Lower lobe of right lung (tissue), 2 donors: ENCODE results near the gene PHTF1. TPM values are rescaled to one million over a fixed set of nuclear protein-coding genes. Genes with fewer than 3 reads are reported as not detected.

Source experiments
- ATAC-seq, 2 donors: fragments of 200-7000 bp; cut with Tn5 transposase; one replicate each; pipeline ENCODE4 v1.9.1; 2020 to 2022; ENCODE audit warnings: mild to moderate bottlenecking in 2 of 2, moderate library complexity in 2 of 2
- DNase-seq: peaks from one replicate; pipeline ENCODE4 v3.0.0-alpha.2; 2020
- H3K27ac ChIP-seq: fragments of 200-600 bp; one replicate; pipeline ENCODE4 v1.8.0; 2022
- H3K27me3 ChIP-seq: fragments of 200-600 bp; one replicate; pipeline ENCODE4 v1.8.0; 2022; ENCODE audit warnings: low read depth
- H3K36me3 ChIP-seq: fragments of 200-600 bp; one replicate; pipeline ENCODE4 v1.8.0; 2022; ENCODE audit warnings: mild to moderate bottlenecking
- H3K4me1 ChIP-seq: fragments of 200-600 bp; one replicate; pipeline ENCODE4 v1.8.0; 2022
- H3K4me3 ChIP-seq: fragments of 200-600 bp; one replicate; pipeline ENCODE4 v1.8.0; 2022; ENCODE audit warnings: mild to moderate bottlenecking
- H3K9me3 ChIP-seq: fragments of 200-600 bp; one replicate; pipeline ENCODE4 v1.8.0; 2022
- intact Hi-C: fragments of 100-400 bp; cut with DNase I; formaldehyde crosslinking; loops from one replicate; pipeline ENCODE4 v1.11.0; 2022
- total RNA-seq: library from RNA; stranded (reverse); fragmentation: NEBNext Ultra II Directional; extraction: Animal tissue kit (Norgen Biotek cat#: 25700); gene quantifications from one replicate; pipeline ENCODE4 v1.2.1, GENCODE V29; 2021
- TF ChIP-seq, protein P1 (sequence below): fragments of 200-600 bp; IDR thresholded peaks from one replicate; pipeline ENCODE4 v1.8.0; 2022; ENCODE audit warnings: antibody characterized with exemption, mild to moderate bottlenecking
- donor health status: DM: no; HTN: yes; CAD: no; lungs with severe emphysema.

The PHTF1 gene
- total RNA-seq, 1 donor from 2014 or later = 18.3 TPM

DNA sequence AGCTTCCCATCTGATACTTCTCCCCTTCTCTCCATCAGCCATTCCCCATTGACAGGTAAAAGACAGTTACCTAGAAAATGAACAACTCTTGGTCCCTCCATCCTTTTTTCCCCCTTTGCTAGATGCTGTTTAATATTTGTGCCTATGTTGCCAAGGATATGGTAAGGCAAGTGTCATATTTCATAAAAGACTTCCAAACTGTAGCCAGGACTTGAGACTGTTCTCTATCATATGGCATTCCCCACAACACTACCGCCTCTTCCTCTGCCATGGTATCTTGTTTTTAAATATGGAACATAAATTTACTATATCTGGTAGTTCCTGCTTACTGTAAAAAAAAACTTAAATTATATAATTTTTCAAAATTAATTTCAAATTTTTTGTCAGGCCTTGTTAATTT lies 97.2 kb downstream of the PHTF1 start:
- H3K4me1 ChIP-seq = no peaks in the 10 kb centered on the region
- no peaks in the 10 kb centered on the region for H3K9me3 ChIP-seq
- H3K27me3 ChIP-seq = no peaks in the 10 kb centered on the region
- intact Hi-C loops = no loop called here
- no peak overlapping the region for H3K4me3 ChIP-seq
- no peak overlapping the region for H3K27ac ChIP-seq
- TF ChIP-seq, protein P1, sequence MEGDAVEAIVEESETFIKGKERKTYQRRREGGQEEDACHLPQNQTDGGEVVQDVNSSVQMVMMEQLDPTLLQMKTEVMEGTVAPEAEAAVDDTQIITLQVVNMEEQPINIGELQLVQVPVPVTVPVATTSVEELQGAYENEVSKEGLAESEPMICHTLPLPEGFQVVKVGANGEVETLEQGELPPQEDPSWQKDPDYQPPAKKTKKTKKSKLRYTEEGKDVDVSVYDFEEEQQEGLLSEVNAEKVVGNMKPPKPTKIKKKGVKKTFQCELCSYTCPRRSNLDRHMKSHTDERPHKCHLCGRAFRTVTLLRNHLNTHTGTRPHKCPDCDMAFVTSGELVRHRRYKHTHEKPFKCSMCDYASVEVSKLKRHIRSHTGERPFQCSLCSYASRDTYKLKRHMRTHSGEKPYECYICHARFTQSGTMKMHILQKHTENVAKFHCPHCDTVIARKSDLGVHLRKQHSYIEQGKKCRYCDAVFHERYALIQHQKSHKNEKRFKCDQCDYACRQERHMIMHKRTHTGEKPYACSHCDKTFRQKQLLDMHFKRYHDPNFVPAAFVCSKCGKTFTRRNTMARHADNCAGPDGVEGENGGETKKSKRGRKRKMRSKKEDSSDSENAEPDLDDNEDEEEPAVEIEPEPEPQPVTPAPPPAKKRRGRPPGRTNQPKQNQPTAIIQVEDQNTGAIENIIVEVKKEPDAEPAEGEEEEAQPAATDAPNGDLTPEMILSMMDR = no peak
- peaks cover 19% of the 10 kb centered on the region for H3K36me3 ChIP-seq
- ATAC-seq = no peak
- DNase-seq = no peak

DNA sequence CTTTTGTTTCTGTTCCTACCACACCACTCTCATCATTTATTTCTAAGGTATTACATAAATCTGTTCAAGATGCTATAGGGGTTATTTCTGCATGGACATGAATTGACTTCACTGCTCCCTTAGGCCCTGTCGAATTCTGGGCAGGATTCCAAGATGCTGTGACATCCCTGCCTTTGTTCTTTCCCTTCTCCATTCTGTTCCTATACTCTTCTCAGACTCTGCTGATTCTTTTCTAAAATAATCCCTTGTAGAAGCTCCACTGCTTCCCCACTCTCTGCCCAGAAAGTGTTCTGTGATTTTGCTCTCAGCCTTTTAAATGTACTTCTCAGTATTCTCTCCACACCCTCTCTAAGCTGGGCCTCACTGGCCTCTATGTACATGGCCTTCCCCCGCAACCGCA lies 99.2 kb downstream of the PHTF1 start:
- H3K9me3 ChIP-seq = no peaks in the 10 kb centered on the region
- H3K27ac ChIP-seq = no peak overlapping the region
- ATAC-seq (no peak), DNase-seq (no peak)
- H3K4me1 ChIP-seq = no peaks in the 10 kb centered on the region
- no peak overlapping the region for H3K4me3 ChIP-seq
- intact Hi-C loops = no loop called here
- TF ChIP-seq, protein P1 = no peak
- H3K36me3 ChIP-seq = peaks cover 9% of the 10 kb centered on the region
- no peaks in the 10 kb centered on the region for H3K27me3 ChIP-seq

DNA sequence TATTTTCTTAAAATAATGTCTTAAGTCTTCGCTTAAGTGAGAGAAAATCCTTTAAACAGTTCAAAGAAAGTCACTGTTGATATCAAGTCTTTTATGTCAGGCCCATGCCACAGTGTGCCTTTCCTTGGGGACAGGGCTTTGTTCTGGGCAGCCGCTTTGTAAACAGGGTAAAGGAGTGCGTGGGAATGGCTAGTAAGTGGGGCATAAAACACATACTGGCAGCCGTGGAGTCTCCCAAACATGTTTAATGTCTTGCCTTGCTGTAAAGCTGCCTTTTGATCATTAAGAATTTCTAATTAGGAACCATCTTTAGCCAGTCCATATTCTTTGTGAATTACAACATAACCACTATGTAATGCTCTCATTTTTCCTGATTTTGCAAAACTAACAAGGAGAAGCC lies 99.7 kb downstream of the PHTF1 start:
- intact Hi-C loops = no loop called here
- peak overlapping the region; percentile 3 for H3K27ac ChIP-seq
- TF ChIP-seq, protein P1 = no peak

DNA sequence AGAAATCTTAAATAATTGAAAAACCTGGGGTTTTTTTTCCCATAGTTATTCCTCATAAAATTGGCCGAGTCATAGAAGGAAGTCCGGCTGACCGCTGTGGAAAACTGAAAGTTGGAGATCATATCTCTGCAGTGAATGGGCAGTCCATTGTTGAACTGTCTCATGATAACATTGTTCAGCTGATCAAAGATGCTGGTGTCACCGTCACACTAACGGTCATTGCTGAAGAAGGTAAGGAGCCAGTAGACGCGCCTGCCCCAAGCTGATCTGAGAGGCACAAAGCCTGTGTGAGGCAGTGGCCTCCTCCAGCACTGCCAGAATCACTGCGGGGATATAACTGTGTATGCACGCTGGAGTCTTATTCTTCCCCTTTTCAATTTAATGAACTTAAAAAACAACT lies 100.3 kb downstream of the PHTF1 start:
- H3K4me3 ChIP-seq = no peak overlapping the region
- peaks cover 19% of the 10 kb centered on the region for H3K36me3 ChIP-seq
- ATAC-seq = no peak
- H3K9me3 ChIP-seq = no peaks in the 10 kb centered on the region
- no peak overlapping the region for H3K27ac ChIP-seq
- no peak for DNase-seq
- intact Hi-C loops = no loop called here
- no peaks in the 10 kb centered on the region for H3K4me1 ChIP-seq
- no peaks in the 10 kb centered on the region for H3K27me3 ChIP-seq
- TF ChIP-seq, protein P1 = no peak

More for the DNA sequence above, 99.7 kb downstream of the PHTF1 start:
- no peaks in the 10 kb centered on the region for H3K27me3 ChIP-seq
- ATAC-seq = no peak
- H3K36me3 ChIP-seq = peaks cover 14% of the 10 kb centered on the region
- no peaks in the 10 kb centered on the region for H3K9me3 ChIP-seq
- DNase-seq = no peak
- no peaks in the 10 kb centered on the region for H3K4me1 ChIP-seq
- no peak overlapping the region for H3K4me3 ChIP-seq

DNA sequence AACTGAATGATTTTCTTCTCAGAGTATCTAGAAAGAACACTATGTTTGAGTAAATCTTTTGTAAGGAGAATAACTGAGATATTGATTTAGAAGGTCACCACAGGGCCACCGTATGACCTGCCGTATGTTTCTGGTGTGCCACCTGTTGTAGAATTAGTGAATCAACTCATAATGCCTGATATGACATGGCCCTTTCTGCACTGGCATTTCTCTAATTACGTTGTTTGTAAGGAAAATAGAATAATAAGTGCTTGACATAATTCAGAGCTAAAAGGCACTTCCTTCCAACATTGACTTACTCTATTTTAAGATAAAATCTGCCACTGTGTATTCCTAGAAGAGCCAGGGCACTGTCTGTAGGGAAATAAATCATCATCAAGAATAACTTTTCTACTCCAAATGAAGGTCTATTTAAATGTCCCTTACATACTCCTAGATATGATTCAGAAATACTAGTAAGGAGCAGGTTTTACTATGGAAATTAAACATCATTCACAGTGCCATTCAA lies 101.7 kb downstream of the PHTF1 start:
- DNase-seq = no peak
- Histone ChIP-seq H3K4me1 (no peaks in the 10 kb centered on the region), H3K9me3 (no peaks in the 10 kb centered on the region), H3K27me3 (no peaks in the 10 kb centered on the region), H3K4me3 (no peak overlapping the region), H3K27ac (no peak overlapping the region), H3K36me3 (peaks cover 28% of the 10 kb centered on the region)
- no peak for ATAC-seq
- TF ChIP-seq, protein P1 = no peak
- intact Hi-C loops = no loop called here

DNA sequence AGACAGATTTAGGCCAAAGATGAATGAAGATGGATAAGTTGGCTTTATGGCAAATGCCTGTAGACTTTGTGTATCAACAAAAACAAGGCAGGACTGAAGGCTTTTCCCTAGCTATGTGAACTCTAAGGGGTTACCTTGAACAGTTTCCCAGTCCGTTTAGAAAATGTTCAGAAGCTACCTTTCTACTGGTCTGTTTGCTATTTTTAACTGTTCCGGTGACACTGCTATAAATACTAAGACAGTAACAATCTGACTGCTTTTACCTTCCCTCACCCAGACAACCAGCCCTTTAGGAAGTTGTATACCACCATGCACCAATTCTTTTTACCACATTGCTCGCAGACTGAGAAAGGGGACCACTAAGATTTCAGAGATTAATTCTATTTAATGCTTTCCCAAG lies 102.2 kb downstream of the PHTF1 start:
- intact Hi-C loops = no loop called here
- no peak for ATAC-seq
- Histone ChIP-seq H3K27me3 (no peaks in the 10 kb centered on the region), H3K9me3 (no peaks in the 10 kb centered on the region), H3K4me3 (no peak overlapping the region), H3K27ac (no peak overlapping the region), H3K4me1 (no peaks in the 10 kb centered on the region), H3K36me3 (peaks cover 28% of the 10 kb centered on the region)
- no peak for DNase-seq
- TF ChIP-seq, protein P1 = no peak
